Glutamatergic neuron (in vitro differentiated cells): ENCODE results near the gene TRIM62. TPM values are rescaled to one million over a fixed set of nuclear protein-coding genes. Genes with fewer than 3 reads are reported as not detected.
A peak's percentile ranks its signal among the peaks of the same experiment; 100 is the strongest.

ENCODE experiments used
- DNase-seq: peaks from one replicate; pipeline ENCODE4 v3.0.0; 2022
- H3K27ac Mint-ChIP-seq: one replicate; pipeline ENCODE4 v1.8.0; 2020; ENCODE audit warnings: mild to moderate bottlenecking, mixed read lengths, inconsistent platforms; ENCODE audit not compliant: unreplicated experiment
- H3K27me3 Mint-ChIP-seq: one replicate; pipeline ENCODE4 v1.8.0; 2020; ENCODE audit warnings: mild to moderate bottlenecking, moderate library complexity, mixed read lengths, inconsistent platforms; ENCODE audit not compliant: unreplicated experiment
- H3K36me3 Mint-ChIP-seq: one replicate; pipeline ENCODE4 v1.8.0; 2020; ENCODE audit warnings: mild to moderate bottlenecking, mixed read lengths, inconsistent platforms; ENCODE audit not compliant: unreplicated experiment
- H3K4me1 Mint-ChIP-seq: one replicate; pipeline ENCODE4 v1.8.0; 2020; ENCODE audit warnings: mild to moderate bottlenecking, low read depth, mixed read lengths, inconsistent platforms; ENCODE audit not compliant: unreplicated experiment
- H3K4me3 Mint-ChIP-seq: one replicate; pipeline ENCODE4 v1.8.0; 2020; ENCODE audit warnings: mild to moderate bottlenecking, mixed read lengths, inconsistent platforms; ENCODE audit not compliant: unreplicated experiment
- H3K9me3 Mint-ChIP-seq: one replicate; pipeline ENCODE4 v1.8.0; 2020; ENCODE audit warnings: mild to moderate bottlenecking, moderate library complexity, mixed read lengths, inconsistent platforms; ENCODE audit not compliant: unreplicated experiment
- total RNA-seq: library from RNA; stranded (reverse); fragmentation: NEBNext Ultra II Directional; extraction: Animal tissue kit (Norgen Biotek cat#: 25700); gene quantifications from one replicate; pipeline ENCODE4 v1.2.1, GENCODE V29; 2021; ENCODE audit not compliant: unreplicated experiment
- TF ChIP-seq, protein P1 (sequence below): fragments of 200-600 bp; sonication (generic); IDR thresholded peaks from one replicate; pipeline ENCODE4 v1.5.0; 2021; ENCODE audit not compliant: partially characterized antibody, unreplicated experiment

Gene TRIM62
- total RNA-seq, 1 donor from 2014 or later, result 95.7 TPM

DNA sequence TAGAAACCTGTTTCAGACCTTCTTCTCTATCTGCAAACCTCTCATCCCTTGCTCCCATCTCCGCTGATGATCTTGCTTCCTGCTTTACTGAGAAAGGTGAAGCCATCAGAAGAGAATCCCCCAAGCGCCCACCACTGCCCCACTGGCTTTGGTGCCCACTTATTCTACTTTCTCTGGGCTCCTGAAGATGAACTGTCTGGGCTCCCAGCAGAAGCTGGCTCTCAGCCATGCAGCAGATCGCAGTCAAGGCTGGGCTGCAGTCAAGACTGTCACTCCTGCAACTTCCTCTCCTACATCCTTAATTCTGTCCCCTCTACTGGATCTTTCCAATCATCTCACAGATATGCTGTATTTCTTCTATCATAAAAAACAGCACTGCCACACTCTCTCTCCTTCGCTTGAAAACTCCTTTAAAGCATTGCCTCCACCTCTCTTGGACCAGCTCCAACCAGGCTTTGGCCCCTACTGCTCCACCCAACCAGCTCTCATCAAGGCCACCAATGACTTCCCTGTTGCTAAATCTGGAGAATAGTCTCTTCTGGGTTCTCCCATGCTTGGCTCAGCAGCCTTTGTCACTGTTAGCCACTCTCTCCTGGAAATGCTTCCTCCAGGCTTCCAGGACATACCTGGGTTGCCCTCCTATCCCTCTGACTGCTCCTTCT is 25.8 kb downstream of the TRIM62 start:
- peak overlapping the region; percentile 28 for H3K4me3 Mint-ChIP-seq
- peaks cover 31% of the 10 kb centered on the region for H3K4me1 Mint-ChIP-seq

DNA sequence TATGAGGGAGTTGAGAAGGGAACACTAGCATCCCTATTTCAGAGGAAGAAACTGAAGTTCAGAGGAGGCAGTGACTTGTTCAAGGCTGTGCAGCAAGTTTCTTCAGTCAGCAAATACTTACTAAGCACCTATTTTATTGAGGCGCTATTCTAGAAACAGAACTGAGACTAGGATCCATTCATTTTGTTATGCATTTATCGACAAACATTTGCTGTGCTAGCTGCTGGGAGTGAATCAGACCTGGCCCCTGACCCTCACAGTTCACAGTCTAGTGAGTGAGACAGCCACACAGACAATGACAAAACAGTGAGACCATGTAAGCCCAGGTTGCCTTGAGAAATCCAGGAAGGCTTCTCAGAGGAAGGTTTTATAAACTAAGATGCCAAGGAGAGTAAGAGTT is 28.2 kb downstream of the TRIM62 start:
- Mint-ChIP-seq H3K27ac (peak overlapping the region; percentile 99), H3K36me3 (peaks cover 16% of the 10 kb centered on the region), H3K27me3 (peaks cover 18% of the 10 kb centered on the region), H3K4me1 (peaks cover 37% of the 10 kb centered on the region), H3K9me3 (peaks cover 14% of the 10 kb centered on the region), H3K4me3 (peak overlapping the region; percentile 67)
- TF ChIP-seq, protein P1, sequence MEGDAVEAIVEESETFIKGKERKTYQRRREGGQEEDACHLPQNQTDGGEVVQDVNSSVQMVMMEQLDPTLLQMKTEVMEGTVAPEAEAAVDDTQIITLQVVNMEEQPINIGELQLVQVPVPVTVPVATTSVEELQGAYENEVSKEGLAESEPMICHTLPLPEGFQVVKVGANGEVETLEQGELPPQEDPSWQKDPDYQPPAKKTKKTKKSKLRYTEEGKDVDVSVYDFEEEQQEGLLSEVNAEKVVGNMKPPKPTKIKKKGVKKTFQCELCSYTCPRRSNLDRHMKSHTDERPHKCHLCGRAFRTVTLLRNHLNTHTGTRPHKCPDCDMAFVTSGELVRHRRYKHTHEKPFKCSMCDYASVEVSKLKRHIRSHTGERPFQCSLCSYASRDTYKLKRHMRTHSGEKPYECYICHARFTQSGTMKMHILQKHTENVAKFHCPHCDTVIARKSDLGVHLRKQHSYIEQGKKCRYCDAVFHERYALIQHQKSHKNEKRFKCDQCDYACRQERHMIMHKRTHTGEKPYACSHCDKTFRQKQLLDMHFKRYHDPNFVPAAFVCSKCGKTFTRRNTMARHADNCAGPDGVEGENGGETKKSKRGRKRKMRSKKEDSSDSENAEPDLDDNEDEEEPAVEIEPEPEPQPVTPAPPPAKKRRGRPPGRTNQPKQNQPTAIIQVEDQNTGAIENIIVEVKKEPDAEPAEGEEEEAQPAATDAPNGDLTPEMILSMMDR, result no peak
- no peak for DNase-seq

More for the DNA sequence above, 25.8 kb downstream of the TRIM62 start:
- peaks cover 19% of the 10 kb centered on the region for H3K9me3 Mint-ChIP-seq
- H3K36me3 Mint-ChIP-seq, result peaks cover 16% of the 10 kb centered on the region
- TF ChIP-seq, protein P1, result no peak
- H3K27me3 Mint-ChIP-seq, result peaks cover 21% of the 10 kb centered on the region
- H3K27ac Mint-ChIP-seq, result peak overlapping the region; percentile 91
- no peak for DNase-seq

DNA sequence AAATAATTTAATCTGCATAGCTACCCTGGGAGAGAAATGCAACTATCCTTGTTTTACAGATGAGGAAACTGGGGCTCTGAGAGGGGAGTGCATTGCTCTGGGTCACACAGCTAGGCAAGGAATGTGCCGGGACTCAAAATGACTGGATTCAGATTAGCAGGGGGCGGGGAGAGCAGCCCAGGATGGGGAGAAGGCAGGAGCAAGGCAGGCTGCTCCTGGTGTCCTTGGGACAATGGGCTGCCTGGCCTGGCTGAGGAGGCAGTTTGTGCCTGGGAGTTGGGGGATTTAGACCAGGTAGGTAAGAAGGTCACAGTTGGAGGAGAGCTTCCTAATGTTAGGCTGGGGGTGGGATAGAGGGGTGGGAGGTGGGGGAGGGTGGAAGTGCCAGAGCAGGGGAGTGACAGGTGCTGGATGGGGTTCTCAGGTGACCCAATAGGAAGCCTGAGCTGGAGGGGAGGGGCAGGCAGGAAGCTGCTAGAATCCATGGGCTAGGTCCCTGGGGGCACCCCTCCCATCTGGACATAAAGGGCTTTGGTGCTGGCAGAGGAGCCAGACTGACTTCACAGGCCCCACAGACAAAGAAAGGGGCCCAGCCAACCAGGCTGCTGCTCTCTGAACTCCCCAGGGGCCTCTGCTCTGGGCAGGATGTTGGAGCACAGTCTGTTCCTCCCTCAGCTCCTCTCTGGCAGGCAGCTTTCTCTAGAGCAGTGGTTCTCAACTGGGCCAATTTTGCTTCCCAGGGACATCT is 29.0 kb downstream of the TRIM62 start:
- Mint-ChIP-seq H3K27ac (peak overlapping the region; percentile 99), H3K27me3 (peaks cover 18% of the 10 kb centered on the region), H3K36me3 (peaks cover 16% of the 10 kb centered on the region), H3K4me1 (peaks cover 37% of the 10 kb centered on the region), H3K9me3 (peaks cover 14% of the 10 kb centered on the region), H3K4me3 (peak overlapping the region; percentile 68)
- DNase-seq, result peak; percentile 98
- TF ChIP-seq, protein P1, result no peak

DNA sequence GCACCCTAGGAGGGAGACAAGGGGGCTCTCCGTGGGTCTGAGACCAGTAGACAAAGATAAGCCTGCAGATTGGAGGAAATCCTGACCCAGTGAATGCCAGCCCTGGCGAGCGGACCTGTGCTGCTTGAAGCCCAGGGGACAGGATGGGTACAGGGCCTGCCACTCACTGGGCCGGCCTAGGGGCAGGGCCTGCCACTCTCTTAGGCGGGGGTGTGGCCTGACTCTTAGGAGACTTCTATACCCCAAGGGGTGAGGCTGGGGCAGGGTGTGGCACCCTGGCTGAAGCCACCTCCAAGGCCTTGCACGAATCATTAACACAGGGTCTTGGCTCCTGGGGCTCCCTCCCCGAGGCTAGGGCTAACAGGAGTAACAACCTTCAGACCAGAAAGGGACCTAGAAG is 30.7 kb downstream of the TRIM62 start:
- no peak for DNase-seq
- Mint-ChIP-seq H3K27me3 (peaks cover 16% of the 10 kb centered on the region), H3K4me3 (peak overlapping the region; percentile 54), H3K36me3 (peaks cover 10% of the 10 kb centered on the region), H3K27ac (peak overlapping the region; percentile 99), H3K9me3 (peaks cover 11% of the 10 kb centered on the region), H3K4me1 (peaks cover 33% of the 10 kb centered on the region)
- TF ChIP-seq, protein P1, result no peak

DNA sequence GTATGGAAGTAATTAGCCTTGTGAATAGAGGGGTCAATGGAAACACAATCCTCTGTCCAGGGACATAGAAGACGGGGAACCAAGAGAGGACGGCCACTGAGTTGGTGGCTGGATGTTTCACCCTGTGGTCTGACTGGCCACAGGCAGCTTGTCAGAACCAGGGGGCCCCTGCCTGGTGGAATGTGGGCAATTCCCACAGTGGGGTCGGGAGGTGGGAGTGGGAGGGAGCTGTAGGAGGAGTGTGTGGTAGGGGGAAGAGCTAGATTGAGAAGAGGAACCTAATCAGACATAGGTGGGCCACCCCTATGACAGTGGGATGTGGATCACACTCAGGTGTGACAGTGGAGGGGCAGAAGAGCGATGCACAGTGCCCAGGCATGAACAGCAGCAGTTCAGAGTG is 31.3 kb downstream of the TRIM62 start:
- peaks cover 6% of the 10 kb centered on the region for H3K36me3 Mint-ChIP-seq
- peaks cover 30% of the 10 kb centered on the region for H3K4me1 Mint-ChIP-seq
- peaks cover 16% of the 10 kb centered on the region for H3K27me3 Mint-ChIP-seq
- peaks cover 10% of the 10 kb centered on the region for H3K9me3 Mint-ChIP-seq
- H3K27ac Mint-ChIP-seq, result peak overlapping the region; percentile 30
- peak overlapping the region; percentile 9 for H3K4me3 Mint-ChIP-seq
- DNase-seq, result no peak
- TF ChIP-seq, protein P1, result no peak
